Panc1 (cell line): ENCODE measurements around the gene PIWIL1. TPM values are rescaled to one million over a fixed set of nuclear protein-coding genes. Genes with fewer than 3 reads are reported as not detected.

Source experiments
- ATAC-seq: fragments of 200-7000 bp; cut with Tn5 transposase; 2 replicates; pipeline ENCODE4 v1.9.1; 2020; ENCODE audit warnings: mild to moderate bottlenecking, moderate library complexity
- BruUV-seq: library from RNA; stranded (reverse); fragments of 400-500 nt; replicated peaks from 2 replicates; lab custom pipeline; 2021; lab: Mats Ljungman, UMichigan
- CTCF ChIA-PET: fragments of 300-600 bp; sonication (Branson Sonifier 250); formaldehyde crosslinking; loops from one replicate; lab custom pipeline; 2022; ENCODE audit warnings: antibody characterized with exemption; lab: Charles Lee
- POLR2A ChIA-PET: fragments of 300-600 bp; sonication (Branson Sonifier 250); formaldehyde crosslinking; loops from one replicate; lab custom pipeline; 2022; ENCODE audit warnings: antibody characterized with exemption; lab: Charles Lee
- DNase-seq: peaks from one replicate; pipeline ENCODE4 v3.0.0-alpha.2; 2010; ENCODE audit warnings: low read depth, low spot score
- H3K27ac ChIP-seq: 2 replicates; pipeline ENCODE4 v1.5.1; 2011; ENCODE audit warnings: mild to moderate bottlenecking, low read length, inconsistent platforms
- H3K27me3 ChIP-seq: fragments of 200-500 bp; sonication (Bioruptor generic); 2 replicates; pipeline ENCODE4 v1.6.0; 2014; ENCODE audit warnings: low read length, inconsistent platforms; ENCODE audit not compliant: control insufficient read depth, insufficient read depth
- H3K36me3 ChIP-seq: fragments of 200-500 bp; sonication (Bioruptor generic); 2 replicates; pipeline ENCODE4 v1.5.1; 2014; ENCODE audit warnings: inconsistent platforms, mild to moderate bottlenecking, low read length, moderate library complexity; ENCODE audit not compliant: control insufficient read depth, insufficient read depth
- H3K4me1 ChIP-seq: 2 replicates; pipeline ENCODE4 v1.5.1; 2011; ENCODE audit warnings: inconsistent platforms, mild to moderate bottlenecking, low read length, moderate library complexity; ENCODE audit not compliant: control insufficient read depth, insufficient read depth
- H3K4me3 ChIP-seq, 2 experiments: 2 replicates each; pipeline ENCODE4 v1.5.1; 2011 to 2012; ENCODE audit warnings: low read depth in 2 of 2, low read length in 2 of 2, mild to moderate bottlenecking in 2 of 2, inconsistent platforms in 1 of 2, moderate library complexity in 1 of 2
- H3K9me3 ChIP-seq: fragments of 200-500 bp; sonication (Bioruptor generic); 2 replicates; pipeline ENCODE4 v1.5.1; 2014; ENCODE audit warnings: low read depth, mild to moderate bottlenecking, inconsistent platforms, low read length, moderate library complexity; ENCODE audit not compliant: control insufficient read depth, insufficient read depth
- POLR2AphosphoS5 ChIP-seq: IDR thresholded peaks from 2 replicates; pipeline ENCODE4 v1.6.1; 2012; ENCODE audit warnings: mild to moderate bottlenecking, low read depth, low read length, moderate library complexity
- SIN3A ChIP-seq: IDR thresholded peaks from 2 replicates; pipeline ENCODE4 v1.6.1; 2012; ENCODE audit warnings: low read depth, mild to moderate bottlenecking, low read length, moderate library complexity, borderline replicate concordance; ENCODE audit not compliant: insufficient read depth
- TCF7L2 ChIP-seq: IDR thresholded peaks from 2 replicates; pipeline ENCODE4 v1.6.1; 2011; ENCODE audit warnings: mild to moderate bottlenecking, low read depth, low read length, inconsistent platforms
- in situ Hi-C: cut with HindIII; loops from 2 replicates; pipeline ENCODE4 v1.10.0; 2016; ENCODE audit warnings: low sequenced_read_pairs, low pct_unique_long_range_greater_than_20kb
- intact Hi-C: fragments of 100-400 bp; cut with micrococcal nuclease; formaldehyde crosslinking; loops from one replicate; pipeline ENCODE4 v1.10.0; 2022; ENCODE audit not compliant: unreplicated experiment
- total RNA-seq: library from RNA; stranded (reverse); gene quantifications from one replicate; pipeline ENCODE4 v1.2.1, GENCODE V29; 2021; ENCODE audit not compliant: unreplicated experiment
- TF ChIP-seq, protein P1 (sequence below): fragments of 450-650 bp; IDR thresholded peaks from 2 replicates; pipeline ENCODE4 v1.5.1; 2017; ENCODE audit warnings: mild to moderate bottlenecking
- TF ChIP-seq, protein P2 (sequence below), 2 experiments: IDR thresholded peaks; 2 replicates each; pipeline ENCODE4 v1.6.1; 2011 to 2012; ENCODE audit warnings: low read depth in 2 of 2, control low read depth in 1 of 2, low read length in 1 of 2, mild to moderate bottlenecking in 1 of 2, moderate library complexity in 1 of 2; ENCODE audit not compliant: insufficient read depth in 1 of 2

The PIWIL1 gene
- total RNA-seq, 1 experiment from 2014 or later, result not detected

DNA sequence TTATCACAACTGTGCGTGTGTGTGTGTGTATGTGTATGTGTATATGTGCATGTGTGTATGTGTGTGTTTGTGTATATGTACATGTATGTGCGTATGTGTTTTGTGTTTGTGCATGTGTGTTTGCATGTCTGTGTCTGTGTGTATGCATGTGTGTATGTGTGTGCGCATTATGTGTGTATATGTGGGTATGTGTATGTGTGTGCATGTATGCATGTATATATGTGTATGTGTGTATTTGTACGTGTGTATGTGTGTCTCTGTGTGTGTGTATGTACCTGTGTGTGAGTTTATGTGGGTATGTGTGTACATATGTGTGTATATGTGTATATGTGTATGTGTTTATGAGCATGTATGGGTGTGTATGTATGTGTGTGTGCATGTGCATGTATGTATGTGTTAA lies 37.6 kb upstream of the PIWIL1 start:
- no TSS peak for BruUV-seq
- intact Hi-C loops, result no loop called here
- ChIA-PET CTCF (no interaction called here), POLR2A (no interaction called here)
- H3K9me3 ChIP-seq, result no peaks in the 10 kb centered on the region
- TF ChIP-seq POLR2AphosphoS5 (no peak), TCF7L2 (no peak), SIN3A (no peak)
- TF ChIP-seq, protein P1, sequence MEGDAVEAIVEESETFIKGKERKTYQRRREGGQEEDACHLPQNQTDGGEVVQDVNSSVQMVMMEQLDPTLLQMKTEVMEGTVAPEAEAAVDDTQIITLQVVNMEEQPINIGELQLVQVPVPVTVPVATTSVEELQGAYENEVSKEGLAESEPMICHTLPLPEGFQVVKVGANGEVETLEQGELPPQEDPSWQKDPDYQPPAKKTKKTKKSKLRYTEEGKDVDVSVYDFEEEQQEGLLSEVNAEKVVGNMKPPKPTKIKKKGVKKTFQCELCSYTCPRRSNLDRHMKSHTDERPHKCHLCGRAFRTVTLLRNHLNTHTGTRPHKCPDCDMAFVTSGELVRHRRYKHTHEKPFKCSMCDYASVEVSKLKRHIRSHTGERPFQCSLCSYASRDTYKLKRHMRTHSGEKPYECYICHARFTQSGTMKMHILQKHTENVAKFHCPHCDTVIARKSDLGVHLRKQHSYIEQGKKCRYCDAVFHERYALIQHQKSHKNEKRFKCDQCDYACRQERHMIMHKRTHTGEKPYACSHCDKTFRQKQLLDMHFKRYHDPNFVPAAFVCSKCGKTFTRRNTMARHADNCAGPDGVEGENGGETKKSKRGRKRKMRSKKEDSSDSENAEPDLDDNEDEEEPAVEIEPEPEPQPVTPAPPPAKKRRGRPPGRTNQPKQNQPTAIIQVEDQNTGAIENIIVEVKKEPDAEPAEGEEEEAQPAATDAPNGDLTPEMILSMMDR, result no peak
- TF ChIP-seq, protein P2, sequence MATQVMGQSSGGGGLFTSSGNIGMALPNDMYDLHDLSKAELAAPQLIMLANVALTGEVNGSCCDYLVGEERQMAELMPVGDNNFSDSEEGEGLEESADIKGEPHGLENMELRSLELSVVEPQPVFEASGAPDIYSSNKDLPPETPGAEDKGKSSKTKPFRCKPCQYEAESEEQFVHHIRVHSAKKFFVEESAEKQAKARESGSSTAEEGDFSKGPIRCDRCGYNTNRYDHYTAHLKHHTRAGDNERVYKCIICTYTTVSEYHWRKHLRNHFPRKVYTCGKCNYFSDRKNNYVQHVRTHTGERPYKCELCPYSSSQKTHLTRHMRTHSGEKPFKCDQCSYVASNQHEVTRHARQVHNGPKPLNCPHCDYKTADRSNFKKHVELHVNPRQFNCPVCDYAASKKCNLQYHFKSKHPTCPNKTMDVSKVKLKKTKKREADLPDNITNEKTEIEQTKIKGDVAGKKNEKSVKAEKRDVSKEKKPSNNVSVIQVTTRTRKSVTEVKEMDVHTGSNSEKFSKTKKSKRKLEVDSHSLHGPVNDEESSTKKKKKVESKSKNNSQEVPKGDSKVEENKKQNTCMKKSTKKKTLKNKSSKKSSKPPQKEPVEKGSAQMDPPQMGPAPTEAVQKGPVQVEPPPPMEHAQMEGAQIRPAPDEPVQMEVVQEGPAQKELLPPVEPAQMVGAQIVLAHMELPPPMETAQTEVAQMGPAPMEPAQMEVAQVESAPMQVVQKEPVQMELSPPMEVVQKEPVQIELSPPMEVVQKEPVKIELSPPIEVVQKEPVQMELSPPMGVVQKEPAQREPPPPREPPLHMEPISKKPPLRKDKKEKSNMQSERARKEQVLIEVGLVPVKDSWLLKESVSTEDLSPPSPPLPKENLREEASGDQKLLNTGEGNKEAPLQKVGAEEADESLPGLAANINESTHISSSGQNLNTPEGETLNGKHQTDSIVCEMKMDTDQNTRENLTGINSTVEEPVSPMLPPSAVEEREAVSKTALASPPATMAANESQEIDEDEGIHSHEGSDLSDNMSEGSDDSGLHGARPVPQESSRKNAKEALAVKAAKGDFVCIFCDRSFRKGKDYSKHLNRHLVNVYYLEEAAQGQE (IDR thresholded peaks at IDR 0.05; ENCODE audit: insufficient read depth in 1 of 2, low read depth in 2 of 2, low read length in 1 of 2), result no peak
- DNase-seq (no peak), ATAC-seq (no peak)
- H3K36me3 ChIP-seq, result no peaks in the 10 kb centered on the region
- H3K27me3 ChIP-seq, result no peaks in the 10 kb centered on the region
- H3K4me3 ChIP-seq, result no peak overlapping the region
- no peak overlapping the region for H3K27ac ChIP-seq
- no peaks in the 10 kb centered on the region for H3K4me1 ChIP-seq
- in situ Hi-C loops, result no loop called here

DNA sequence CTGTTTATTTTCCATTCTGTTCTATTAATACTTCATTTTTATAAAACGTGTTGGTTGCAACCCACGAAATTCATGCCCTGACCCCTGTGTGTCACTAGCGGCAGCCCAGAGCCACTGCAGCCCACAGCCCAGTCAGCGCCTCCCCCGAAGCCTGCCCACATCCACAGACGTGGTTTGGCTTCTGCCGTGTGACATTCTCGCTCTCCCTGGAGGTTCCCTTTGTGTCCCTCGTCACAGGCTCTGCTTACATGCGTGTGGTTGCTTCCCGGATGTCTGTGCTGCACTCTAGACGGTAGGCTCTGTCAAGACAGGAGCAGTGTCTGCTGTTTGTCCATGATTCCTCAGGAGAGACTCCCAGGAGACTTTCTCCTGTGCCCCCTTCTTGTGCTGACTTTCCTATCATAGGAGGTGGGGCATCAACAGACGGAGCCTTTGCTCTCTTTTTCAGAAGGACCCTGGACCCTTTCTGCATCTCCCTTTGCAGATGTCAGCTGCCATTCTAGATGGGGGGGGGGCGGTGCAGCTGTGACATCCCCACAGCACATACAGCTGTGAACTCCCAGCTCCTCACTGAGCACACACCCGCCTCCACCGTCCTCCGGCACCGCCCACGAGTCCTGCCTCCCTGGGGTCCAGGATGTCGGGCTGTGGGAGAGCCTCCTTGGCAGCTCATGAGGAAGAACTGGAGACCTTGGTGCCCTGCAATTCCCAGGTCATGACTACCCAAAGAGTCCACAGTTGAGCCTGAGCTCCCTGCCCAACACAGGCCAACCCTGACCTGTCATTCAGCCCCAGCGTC lies 36.8 kb upstream of the PIWIL1 start:
- Histone ChIP-seq H3K9me3 (no peaks in the 10 kb centered on the region), H3K4me3 (no peak overlapping the region), H3K27me3 (no peaks in the 10 kb centered on the region), H3K4me1 (no peaks in the 10 kb centered on the region), H3K36me3 (no peaks in the 10 kb centered on the region), H3K27ac (no peak overlapping the region)
- intact Hi-C loops (no loop called here), in situ Hi-C loops (no loop called here)
- TF ChIP-seq POLR2AphosphoS5 (no peak), TCF7L2 (no peak), SIN3A (no peak)
- TF ChIP-seq, protein P1, result no peak
- TF ChIP-seq, protein P2 (IDR thresholded peaks at IDR 0.05; ENCODE audit: insufficient read depth in 1 of 2, low read depth in 2 of 2, low read length in 1 of 2), result no peak
- CTCF ChIA-PET, result no interaction called here
- DNase-seq, result no peak
- ATAC-seq, result no peak
- POLR2A ChIA-PET, result no interaction called here
- no TSS peak for BruUV-seq
